HG03342 (cell line): Measurements from ENCODE around the gene B4GALT4.

ENCODE experiments used
- ATAC-seq: cut with Tn5 transposase; IDR thresholded peaks from one replicate; pipeline ENCODE4 v1.9.1; 2021; ENCODE audit warnings: mild to moderate bottlenecking, moderate library complexity; ENCODE audit not compliant: unreplicated experiment

Gene B4GALT4

DNA sequence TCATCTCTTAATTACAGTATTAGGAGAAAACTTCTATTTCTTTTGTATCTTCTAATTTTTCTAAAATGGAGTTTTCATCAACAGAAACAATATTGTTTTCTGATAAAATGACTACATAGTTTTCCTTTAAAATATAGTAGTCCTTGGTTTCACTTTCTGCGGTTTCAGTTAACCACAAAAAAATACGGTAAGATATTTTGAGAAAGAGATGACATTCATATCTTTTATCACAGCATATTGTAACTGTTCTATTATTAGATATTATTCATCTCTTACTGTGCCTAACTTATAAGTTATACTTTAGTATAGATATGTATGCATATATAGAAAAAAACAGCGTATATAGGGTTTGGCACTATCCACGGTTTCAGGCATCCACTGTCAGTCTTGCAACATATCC lies 2.3 kb downstream of the B4GALT4 start:
- no peak for ATAC-seq

DNA sequence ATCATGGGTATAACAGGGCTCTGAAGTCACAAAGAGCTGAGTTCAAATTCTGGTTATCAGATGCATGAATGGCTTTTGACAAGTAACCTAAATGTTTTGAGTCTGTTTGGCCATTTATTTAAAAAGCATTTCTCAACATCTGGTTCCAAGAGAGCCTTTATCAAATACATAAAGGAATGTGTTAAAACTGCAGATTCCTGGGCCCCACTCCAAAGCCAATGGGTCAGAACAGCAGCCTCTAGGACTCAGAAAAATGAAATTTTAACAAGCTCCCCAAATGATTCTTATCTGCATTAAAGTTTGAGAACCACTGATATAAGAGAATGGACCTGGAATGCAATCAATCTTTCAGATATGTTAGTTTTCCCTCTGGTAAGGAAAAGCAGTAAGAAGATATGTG lies 3.4 kb downstream of the B4GALT4 start:
- ATAC-seq, result no peak

DNA sequence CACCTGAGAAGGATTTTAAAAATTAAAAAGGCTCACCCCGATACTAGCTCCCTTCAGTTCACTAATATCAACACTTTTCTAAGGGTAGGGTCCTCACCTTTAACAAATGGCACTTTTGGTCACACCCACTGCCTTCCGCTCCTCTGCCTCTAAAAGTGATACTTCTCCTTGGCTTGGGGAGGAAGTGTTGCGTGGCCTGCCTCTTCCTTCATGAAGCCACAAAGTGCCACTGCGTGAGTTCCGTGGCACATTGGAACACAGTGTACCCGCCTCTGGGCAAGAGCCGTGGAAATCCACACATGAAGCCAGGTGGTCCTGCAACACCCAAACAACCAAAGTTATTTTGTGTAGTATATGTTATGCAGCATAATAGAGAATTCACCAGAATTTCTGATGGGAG lies 3.9 kb downstream of the B4GALT4 start:
- ATAC-seq, result no peak

DNA sequence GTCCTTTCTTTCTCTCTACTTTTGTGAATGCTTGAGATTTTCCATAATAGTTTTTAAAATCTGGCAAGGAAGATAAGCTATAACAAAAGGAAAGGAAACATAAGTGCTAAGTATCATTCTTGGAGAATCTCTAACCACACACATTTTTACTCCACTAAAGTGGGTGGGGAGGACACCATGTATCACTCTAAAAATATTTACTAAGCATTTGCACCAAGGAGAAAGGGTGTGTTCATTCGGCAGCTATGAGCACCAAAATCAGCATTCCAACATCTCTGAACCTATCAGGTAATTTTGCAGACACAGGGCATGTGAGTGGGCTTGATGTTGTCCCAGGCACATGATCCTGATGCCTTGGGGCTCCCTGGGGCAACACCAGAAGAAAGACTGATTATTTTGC lies 5.5 kb downstream of the B4GALT4 start:
- ATAC-seq, result no peak

DNA sequence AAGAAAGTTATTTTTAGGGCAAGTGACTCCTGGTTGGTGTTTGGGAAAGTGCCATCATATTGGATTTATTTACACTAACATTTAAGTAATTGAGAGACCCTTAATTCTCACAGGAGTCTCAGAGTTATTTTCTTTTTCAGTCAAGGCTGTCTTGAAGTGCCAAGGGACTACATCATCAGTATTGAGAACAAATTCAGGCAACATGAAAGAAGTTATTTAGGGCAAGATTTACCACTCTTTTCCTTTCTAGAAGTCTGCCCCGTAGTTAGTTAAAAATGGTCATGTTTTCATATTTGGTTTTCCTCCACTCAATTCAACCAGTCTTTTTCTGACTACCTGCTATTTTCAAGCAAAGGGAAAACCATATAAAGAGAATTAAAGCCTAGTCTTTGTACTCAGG lies 6.1 kb downstream of the B4GALT4 start:
- no peak for ATAC-seq

DNA sequence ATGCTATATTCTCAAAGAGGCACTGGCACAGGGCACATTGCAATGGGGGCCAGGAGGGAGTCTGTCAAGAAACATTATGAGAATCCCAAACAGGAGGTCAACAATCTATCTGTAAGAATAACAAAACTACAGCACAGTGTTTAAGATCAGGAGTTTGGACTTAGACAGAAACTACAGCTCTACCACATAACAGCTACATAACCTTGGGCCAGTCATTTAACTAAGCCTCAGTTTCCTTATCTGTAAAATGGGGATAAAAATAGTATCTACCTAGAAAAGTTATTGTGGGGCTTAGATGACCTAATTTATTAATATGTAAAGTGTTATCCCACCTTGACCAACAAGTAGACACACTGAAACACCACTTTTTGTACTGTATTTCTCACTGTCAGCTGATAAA lies 9.9 kb downstream of the B4GALT4 start:
- ATAC-seq, result no peak

DNA sequence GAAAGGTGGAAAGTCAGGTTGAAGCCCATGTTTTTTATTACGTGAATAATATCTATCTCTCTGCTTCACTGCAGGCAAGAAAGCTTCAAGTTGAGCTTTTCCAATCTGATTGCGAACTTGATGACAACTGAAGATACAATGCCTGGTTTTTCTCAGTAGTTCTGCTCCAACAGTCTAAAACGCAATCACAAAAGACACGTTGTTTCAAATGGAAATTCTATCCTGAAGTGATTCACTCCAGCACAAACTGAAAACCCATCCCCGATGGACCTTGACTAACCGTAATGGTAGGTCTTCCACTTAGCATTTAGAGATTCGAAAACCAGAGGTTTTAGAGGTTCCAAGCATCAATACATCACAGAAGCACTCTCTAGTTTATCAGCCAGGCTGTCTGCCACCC lies 10.6 kb downstream of the B4GALT4 start:
- ATAC-seq, result no peak

DNA sequence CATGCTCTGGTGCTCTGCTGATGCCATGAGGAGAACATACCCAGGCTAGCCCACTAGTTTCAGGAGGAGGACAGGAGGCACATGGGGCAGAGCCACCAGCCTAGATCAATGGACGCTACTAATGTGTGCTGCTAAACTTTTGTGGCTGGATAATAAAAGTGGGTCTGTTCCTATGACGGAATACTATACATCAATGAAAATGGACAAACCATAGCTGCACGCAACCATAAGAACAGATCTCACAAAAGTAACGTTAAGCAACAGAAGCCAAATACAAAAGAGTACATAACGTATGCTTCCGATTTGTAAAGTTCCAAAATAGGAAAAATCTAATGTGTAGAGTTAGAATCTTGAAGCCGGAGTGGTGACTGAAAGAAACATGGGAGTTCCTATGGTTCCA lies 11.5 kb downstream of the B4GALT4 start:
- ATAC-seq, result no peak

DNA sequence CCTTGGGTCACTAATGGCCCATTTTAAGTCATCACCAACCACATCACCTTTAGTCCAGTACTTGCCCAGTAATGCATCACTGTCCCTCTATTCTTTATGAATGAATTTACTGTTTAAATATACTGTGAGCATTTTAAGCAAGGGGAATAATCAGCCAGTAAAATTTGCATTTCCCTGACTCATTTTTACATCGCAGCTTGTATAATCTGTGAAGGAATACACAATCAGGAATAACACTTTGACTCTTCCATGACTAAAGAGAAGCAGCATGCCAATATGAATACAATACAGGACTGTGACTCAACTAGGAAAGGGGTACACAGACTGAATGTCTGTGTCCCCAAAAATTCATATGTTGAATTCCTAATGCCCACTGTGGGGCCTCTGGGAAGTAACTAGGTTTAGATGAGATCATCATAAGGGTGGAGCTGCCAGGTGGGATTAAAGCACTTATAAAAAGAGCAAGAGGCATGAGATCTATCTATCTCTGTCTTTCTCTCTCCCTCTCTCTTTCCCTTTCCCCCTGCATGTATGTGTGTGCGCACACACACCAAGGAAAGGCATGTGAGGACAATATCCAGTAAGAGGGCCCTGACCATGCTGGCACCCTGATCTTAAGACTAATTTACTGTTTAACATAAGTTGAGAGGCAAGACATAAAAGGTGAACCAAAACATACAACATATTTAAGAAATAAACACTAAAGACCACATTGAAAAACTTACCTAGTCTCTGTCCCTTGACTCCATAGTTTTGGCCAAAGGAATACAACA lies 12.1 kb downstream of the B4GALT4 start:
- no peak for ATAC-seq

DNA sequence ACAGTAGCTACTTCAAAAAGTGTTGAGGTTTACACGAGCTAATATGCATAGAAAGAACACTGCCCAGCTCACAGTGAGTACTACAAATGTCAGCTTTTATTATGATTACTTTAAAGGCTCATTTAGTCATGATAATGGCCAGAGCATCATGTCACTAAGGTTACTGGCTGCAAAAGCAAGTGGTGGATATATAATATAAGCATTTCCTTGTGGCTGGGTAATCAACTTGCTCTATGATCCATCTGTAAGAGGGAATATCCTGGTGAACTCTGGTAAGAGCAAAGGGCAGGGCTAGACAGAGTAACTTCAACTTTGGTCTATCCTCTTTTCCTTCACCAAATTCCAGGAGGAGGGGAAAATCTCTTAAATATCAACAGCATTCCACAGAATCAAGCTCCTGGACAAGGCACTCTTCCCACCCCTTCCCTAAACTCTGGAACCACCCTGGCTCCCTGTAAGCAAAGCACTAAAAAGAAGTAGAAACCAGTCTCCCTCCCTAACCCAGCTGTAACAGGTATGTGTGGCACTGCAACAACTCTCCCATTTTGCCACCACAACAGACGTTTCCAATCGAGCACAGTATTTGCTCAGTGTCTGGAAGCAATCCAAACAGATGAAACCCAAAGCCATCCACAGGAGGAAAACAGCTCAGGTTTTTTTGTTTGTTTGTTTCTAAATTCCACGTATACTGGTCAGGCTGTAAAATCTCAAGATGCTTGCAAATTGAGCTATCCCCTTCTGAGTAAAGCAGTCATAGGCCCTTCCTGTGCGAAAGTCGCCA lies 13.4 kb downstream of the B4GALT4 start:
- no peak for ATAC-seq

DNA sequence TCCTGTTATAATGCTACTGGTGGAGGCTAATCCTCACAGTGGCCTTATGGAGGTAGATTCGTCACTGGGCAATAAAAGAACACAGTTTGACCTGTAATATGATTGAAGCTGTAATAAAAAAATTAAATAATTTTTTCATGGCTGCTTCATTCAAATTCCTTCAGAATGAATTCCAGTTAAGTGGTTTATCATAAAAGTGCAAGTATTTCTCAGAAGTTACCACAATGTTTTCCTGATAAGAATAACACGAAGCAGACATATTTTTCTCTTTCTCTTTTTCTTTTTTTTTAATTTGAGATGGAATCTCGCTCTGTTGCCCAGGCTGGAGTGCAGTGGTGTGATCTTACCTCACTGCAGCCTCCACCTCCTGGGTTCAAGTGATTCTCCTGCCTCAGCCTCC lies 15.6 kb downstream of the B4GALT4 start:
- no peak for ATAC-seq

DNA sequence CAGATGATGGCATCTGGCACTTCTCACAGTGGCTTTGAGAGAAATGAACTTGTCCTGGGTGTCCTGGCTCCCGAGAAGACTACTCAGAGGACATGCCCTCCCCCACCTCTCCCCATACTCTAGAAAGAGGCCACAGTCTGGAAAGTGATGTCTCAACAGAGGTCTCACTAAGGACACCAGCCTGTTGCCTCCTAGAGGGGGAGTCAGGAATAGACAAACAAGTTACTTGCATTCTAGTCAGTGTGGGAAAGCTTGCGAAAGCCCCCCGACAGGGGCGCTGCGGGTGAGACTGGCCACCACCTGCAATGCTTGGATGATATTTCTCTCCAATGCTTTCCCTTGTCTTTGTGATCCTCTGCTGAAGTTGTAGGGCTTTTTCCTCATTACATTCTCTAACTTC lies 17.2 kb downstream of the B4GALT4 start:
- ATAC-seq, result no peak

DNA sequence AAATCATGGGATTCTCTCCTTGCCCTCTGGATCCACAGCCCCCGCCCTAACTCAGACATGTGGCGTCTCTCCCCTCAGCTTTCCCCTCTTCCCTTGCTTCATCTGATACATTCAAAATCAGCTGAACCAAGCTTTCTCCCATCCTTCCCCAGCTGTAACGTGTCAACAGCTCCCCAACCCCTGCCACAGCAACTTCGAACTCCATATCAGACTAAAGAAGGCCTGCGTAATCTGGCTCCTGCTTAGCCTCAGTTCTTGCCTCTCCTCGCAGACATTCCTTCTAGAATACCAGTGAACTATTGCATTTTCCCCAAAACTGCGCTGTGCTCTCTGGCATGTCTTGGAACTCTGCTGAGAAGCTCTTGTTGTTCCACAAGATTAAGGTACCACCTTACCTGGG lies 18.3 kb downstream of the B4GALT4 start:
- ATAC-seq, result no peak

DNA sequence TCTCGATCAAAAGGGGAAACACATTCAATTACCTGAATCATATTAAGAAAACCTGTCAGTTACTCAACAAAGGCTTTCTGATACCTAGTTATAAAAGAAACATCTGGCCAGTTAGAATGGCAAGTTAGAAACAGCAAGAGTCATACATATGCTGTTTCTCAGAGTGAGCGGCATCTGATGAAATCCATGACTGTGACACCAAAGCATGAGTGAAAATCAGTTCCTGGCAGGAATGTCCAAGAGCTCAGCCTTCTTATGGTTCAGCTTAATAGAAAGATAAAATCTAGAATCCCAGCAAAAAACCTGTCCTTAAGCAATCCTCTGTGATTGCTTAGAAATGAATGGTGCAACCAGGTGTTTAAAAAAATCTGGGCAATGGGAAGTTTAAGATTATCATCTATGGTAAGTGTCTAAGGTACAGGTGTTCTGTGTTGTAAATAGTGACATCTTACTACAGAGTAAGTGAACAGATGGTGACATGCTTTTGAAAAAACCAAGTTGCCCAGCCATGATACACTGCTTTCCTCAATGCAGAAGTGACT lies 18.8 kb downstream of the B4GALT4 start:
- ATAC-seq, result no peak

DNA sequence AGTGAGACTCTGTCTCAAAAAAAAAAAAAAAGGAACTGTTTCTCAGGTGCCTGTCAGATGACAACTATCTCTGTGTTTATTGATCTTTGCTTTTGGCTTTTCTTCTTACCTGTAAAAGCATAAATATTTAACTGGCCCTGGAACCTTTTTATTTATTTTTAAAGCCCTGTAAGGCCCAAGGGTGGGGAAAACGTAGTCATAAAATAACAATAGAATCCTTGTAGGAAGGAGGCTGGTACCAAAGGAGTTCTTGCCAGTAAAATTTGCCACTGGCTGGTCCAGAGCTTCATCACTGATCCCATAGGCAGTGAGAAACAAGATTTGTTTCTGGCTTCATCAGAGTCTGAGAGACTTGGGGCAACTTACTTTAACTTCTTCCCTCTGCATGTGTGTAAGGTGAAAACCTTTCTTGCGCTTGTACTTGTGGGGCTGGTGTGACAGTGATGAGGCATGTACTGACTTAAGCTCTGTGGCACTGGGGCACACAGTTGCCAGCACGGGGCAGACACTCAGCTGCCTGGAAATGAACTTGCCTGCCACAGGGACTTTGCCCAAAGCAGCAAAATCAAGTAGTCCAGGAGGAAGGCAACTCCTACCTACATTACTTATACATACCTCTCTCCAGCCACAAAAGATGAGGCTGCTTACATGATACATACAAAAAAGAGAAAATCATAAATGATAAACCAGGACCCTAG lies 19.6 kb downstream of the B4GALT4 start:
- ATAC-seq, result no peak

DNA sequence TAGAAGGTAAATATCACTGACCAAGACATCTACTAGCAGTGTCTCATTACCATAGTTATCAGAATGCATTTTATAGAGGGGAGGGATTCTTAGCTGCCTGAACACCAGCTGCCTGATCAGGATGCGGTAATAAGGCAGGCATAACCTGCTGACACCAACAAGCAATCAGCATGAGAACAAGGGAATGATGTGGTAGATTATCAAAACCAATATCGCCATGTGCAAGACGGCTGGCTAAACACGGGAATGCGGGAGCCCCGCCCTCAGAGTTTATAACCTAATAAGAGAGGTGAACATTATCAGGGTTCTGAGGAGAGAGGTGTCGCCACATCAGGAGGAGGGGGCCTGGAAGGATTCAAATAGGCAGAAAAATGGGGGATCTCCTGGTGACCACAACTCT lies 20.5 kb downstream of the B4GALT4 start:
- ATAC-seq, result no peak

DNA sequence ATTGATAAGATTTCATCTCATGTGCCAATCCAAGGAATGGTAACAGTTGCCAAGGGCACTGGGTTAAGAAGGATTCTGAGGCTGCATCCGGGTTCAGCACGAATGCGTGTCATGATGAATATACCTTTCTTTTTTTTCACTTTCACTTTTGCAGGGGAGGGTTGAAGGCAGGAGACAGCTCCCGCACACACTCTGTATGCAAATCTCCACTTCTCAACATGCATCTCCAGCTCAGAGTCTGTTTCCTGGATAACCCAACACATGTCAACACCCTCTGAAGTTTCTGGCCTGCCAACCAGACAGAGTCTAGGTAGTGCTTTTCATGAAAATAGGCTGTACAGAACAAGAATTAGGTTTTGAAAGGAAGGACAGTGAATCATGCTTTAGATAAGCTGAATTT lies 21.6 kb downstream of the B4GALT4 start:
- peak; percentile 100 for ATAC-seq

DNA sequence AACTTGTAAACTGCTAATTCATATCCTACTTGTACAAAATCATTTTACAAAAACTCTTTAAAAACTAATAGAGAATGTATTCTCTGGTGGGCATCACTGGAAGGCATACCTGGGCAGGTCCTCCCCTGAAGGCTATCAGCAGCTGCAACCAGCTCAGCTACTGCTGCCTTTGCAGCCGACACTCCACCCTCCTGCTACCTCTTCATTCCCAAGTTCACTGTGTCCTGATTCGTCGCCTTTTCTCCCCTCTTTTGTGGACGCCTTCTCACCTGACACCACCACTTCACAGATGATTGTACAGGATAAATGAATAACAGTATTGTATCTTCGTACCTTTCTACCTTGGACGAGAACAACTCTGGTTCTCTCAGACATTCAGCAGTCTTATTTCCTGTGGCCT lies 28.9 kb downstream of the B4GALT4 start:
- ATAC-seq, result no peak

DNA sequence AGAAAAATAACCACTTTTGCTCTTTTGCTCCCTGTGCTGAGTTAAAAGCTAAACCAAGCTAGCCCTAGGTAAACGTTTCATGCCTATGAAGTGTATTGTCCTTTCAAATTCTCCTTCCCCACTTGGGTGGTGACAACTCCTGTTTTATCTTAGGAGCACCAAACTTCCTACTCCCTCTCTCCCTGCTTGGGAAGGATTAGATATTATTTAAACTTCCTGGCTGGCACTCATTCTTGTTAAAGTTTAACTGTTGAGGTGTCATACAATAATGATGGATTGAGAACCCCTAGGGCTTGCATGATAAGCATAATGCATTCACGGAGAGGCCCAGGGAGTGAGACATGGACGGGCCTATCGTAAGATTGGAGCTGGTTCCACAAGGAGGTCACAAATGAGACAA lies 29.5 kb downstream of the B4GALT4 start:
- no peak for ATAC-seq

DNA sequence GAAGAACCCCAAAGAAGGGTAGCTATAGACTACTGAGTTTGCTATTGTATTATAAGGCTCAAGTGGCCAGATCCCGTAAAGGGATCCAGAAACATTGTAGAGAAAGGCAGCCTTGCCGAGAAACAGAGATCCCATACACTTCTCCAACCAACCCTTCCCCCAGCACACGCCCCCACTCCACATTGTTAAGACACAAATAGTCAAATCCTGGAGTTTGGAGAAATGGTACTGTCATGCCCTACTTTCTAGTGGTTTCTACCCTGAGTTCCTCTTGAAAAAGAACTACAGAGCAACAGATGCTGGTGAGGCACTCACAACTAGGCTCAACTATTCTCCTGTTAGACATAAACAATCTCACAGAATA lies 33.2 kb downstream of the B4GALT4 start:
- no peak for ATAC-seq

DNA sequence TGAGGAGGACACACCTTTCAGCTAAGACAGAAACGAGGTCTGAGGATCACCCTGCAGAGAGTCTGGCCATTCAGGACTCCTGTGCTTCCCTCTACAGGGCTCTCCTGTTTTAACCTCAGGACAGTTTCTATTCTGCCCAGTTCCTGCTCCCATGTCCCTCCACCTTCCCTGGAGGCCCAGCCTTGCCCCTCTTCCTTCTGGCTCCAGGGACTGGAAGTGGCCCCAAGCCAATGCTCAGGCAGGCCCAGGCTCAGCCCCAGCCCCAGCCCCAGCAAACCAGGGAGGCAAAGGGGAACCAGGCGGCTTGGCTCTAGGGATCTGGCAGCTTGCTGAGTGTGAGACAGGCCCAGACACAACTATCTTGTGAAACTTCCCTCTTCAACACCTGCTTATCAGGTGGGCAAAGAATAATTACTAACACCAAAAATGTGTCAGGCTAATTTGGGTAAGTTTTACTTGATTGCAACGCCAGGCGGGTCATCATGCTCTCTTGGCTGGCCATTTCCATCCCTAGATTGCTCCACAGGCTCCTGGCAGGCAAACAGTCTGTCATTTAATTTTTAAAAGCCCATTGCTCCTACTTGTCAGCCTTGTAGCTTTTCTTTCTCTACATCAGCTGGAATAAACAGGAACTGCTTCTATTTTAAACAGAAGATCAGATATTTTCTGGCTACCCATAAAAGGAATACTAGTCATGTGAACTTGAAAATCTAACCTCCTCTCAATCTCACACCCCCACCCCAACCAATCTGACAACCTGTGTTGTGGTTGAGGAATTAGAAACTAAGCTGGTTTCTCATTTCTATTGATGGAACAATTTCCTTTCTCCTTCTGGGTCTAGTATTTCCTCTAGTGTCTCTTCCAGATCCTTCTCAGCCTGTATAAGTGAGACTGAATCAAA lies 33.8 kb downstream of the B4GALT4 start:
- no peak for ATAC-seq
